ENCODE measurements around the gene GYS1. TPM values are rescaled to one million over a fixed set of nuclear protein-coding genes. Genes with fewer than 3 reads are reported as not detected.

The GYS1 gene
- total and polyA plus RNA-seq, 2 of the 8 experiments (the other 6 are each of a cell fraction or from before 2014, with no cell fraction given): 30.0 to 38.7 TPM

DNA sequence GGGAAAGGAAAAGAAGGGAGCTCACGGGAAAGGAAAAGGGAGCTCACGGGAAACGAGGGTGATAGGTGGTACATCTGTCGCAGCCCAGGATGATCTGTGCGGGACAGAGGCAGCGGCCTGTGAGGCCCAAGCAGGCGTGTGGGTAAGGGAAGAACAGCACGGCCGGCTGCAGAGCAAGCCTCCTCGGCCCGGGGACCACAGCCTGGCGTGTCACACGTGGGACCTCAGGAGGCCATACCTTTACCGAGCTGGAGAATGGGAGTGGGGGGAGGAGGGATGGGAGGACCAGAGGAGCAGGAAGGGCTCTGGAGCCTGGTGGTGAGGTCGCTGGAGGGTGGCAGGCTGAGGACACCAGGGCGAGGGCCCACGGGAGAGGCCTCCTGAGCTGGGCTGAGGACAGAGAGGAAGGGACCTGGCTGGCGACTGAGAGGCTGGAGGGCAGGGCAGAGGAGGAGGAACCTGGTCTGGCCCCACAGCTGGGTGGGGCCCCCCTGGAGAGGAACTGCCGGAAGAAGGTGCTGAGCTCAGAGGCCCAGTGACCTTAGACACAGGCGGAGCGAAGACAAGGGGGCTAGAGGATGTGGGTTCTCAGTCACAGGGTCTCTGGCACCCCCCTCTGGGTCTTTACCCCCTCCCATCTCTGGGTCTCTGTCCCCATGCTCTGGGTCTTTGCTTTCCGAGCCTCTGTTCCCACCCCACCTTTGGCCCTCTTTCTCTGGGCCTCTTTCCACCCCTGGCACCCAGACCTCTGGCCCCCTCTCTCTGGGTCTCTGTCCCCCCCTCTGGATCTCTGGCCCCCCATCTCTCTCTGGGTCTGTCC is 30.9 kb downstream of the GYS1 start:
- Histone ChIP-seq H3K36me3 (ENCODE audit: control insufficient read depth in 2 of 4, insufficient read depth in 4 of 4, low read length in 3 of 4) (peaks cover 0 to 26% (median 14%) of the 10 kb centered on the region in 4 experiments; a peak in 5 of 8 replicates), H3K9ac (replicated peaks in 1 of 4; ENCODE audit: extremely low read depth in 1 of 4, low read depth in 3 of 4, low read length in 3 of 4) (0 out of 7 replicates have a peak overlapping the region, but pooled peaks of 1 of the 4 experiments have one; percentile 15), H4K5ac (ENCODE audit: insufficient read length, low read depth, low read length) (no peak overlapping the region), H3K79me2 (ENCODE audit: control insufficient read depth in 1 of 2, insufficient read depth in 2 of 2, low read length in 2 of 2) (peaks cover 0 to 13% of the 10 kb centered on the region in 2 experiments; a peak in 2 of 4 replicates), H3K14ac (ENCODE audit: insufficient read length) (no peak overlapping the region), H2AK5ac (ENCODE audit: low read depth, low read length) (no peak overlapping the region), H4K20me1 (replicated peaks in 1 of 2; ENCODE audit: control insufficient read depth in 1 of 2, insufficient read depth in 2 of 2, low read length in 2 of 2) (peaks cover 3 to 15% of the 10 kb centered on the region in 2 experiments), H2AFZ (ENCODE audit: low read length) (no peak overlapping the region), H3K27ac (ENCODE audit: low read depth, low read length) (peak overlapping the region; percentile 44; the same call in 1 of the 2 replicates), H3K4me2 (ENCODE audit: insufficient read depth in 1 of 2, low read depth in 2 of 2, low read length in 2 of 2) (no peak overlapping the region; a peak in 2 of 4 replicates), H2BK20ac (ENCODE audit: low read length) (no peak overlapping the region), H3K4me3 (ENCODE audit: extremely low read depth in 1 of 4, insufficient read depth in 2 of 4, low read depth in 3 of 4, low read length in 4 of 4) (no peak overlapping the region), H2BK5ac (ENCODE audit: low read depth, low read length) (peak overlapping the region; percentile 75), H3K18ac (ENCODE audit: extremely low read depth, low read length) (peak overlapping the region; percentile 48), H3K23ac (ENCODE audit: insufficient read length) (no peak overlapping the region), H3K4me1 (replicated peaks in 1 of 4; ENCODE audit: control insufficient read depth in 3 of 4, insufficient read depth in 4 of 4, low read length in 3 of 4) (peaks cover 4 to 17% (median 12%) of the 10 kb centered on the region in 4 experiments), H3K23me2 (ENCODE audit: low read depth, low read length) (peaks cover 17% of the 10 kb centered on the region; the same call in 1 of the 2 replicates), H2BK120ac (replicated peaks; ENCODE audit: low read depth, low read length) (no peak overlapping the region), H3K4ac (replicated peaks; ENCODE audit: insufficient read length, low read depth, low read length) (no peak overlapping the region), H3K27me3 (replicated peaks in 1 of 4; ENCODE audit: control insufficient read depth in 3 of 4, extremely low read depth in 1 of 4, insufficient read depth in 3 of 4, low read length in 3 of 4) (no peaks in the 10 kb centered on the region), H3K56ac (replicated peaks; ENCODE audit: insufficient read length, low read depth, low read length) (no peak overlapping the region), H4K8ac (ENCODE audit: extremely low read depth, insufficient read depth, low read length) (peak overlapping the region; percentile 64), H3K79me1 (ENCODE audit: low read depth, low read length) (peaks cover 5% of the 10 kb centered on the region), H3K9me3 (ENCODE audit: insufficient read depth in 2 of 2, low read depth in 1 of 2, low read length in 1 of 2) (no peaks in the 10 kb centered on the region), H2BK15ac (ENCODE audit: low read length) (no peak overlapping the region), H4K91ac (replicated peaks; ENCODE audit: insufficient read length, low read length) (no peak overlapping the region), H2BK12ac (ENCODE audit: low read depth, low read length) (0 out of 2 replicates have a peak overlapping the region, but pooled peaks have one; percentile 39)
- ChIA-PET CTCF (ENCODE audit: partially characterized antibody) (interaction anchor here (0.7 to 1.9 kb wide), 6 partner anchors 8 to 174 kb away, joined by 3 to 10 read pairs (median 6); no protein-coding TSS in a partner anchor), POLR2A (ENCODE audit: partially characterized antibody) (interaction anchor here (0.6 to 2.1 kb wide), 16 partner anchors 8 to 178 kb away, joined by 3 to 19 read pairs (median 4); partner anchors contain the start of gene RUVBL2)
- DNase-seq (ENCODE audit: low read depth in 1 of 2, low spot score in 2 of 2) (peak in 1 of 2 experiments; percentile 62), FAIRE-seq (no peak)
- WGBS, 2 experiments (ENCODE audit: extremely low coverage in 1 of 2, insufficient coverage in 1 of 2, insufficient read length in 1 of 2, insufficient replicate concordance in 2 of 2, low coverage in 1 of 2, low lambda C conversion rate in 2 of 2, missing lambda C conversion rate in 1 of 2): 79% methylated on average over 21 of the region's 22 CpGs; no CpG with 5 or more reads in 1 of the 2 experiments
- TF ChIP-seq POLR2A (IDR thresholded peaks at IDR 0.05; ENCODE audit: control extremely low read depth in 1 of 2, low read depth in 2 of 2, low read length in 2 of 2): peak; percentile 34 to 91
- no peak for TF ChIP-seq RXRA (IDR thresholded peaks at IDR 0.05; ENCODE audit: insufficient read depth, low read depth, low read length)
- TF ChIP-seq, protein P1, sequence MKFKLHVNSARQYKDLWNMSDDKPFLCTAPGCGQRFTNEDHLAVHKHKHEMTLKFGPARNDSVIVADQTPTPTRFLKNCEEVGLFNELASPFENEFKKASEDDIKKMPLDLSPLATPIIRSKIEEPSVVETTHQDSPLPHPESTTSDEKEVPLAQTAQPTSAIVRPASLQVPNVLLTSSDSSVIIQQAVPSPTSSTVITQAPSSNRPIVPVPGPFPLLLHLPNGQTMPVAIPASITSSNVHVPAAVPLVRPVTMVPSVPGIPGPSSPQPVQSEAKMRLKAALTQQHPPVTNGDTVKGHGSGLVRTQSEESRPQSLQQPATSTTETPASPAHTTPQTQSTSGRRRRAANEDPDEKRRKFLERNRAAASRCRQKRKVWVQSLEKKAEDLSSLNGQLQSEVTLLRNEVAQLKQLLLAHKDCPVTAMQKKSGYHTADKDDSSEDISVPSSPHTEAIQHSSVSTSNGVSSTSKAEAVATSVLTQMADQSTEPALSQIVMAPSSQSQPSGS (IDR thresholded peaks at IDR 0.05; ENCODE audit: low read length): peak; percentile 67; the same call in 1 of the 2 replicates
- TF ChIP-seq POLR2AphosphoS5 (IDR thresholded peaks at IDR 0.05; ENCODE audit: low read depth, low read length): peak; percentile 72
- TF ChIP-seq SP4 (IDR thresholded peaks at IDR 0.05; ENCODE audit: low read length): no peak

All from H1 (cell line).